ENCODE results near the gene VPS18. TPM values are rescaled to one million over a fixed set of nuclear protein-coding genes. Genes with fewer than 3 reads are reported as not detected.

Gene VPS18
- total and polyA plus RNA-seq, 2 experiments from 2014 or later = 15.8 to 32.7 TPM

DNA sequence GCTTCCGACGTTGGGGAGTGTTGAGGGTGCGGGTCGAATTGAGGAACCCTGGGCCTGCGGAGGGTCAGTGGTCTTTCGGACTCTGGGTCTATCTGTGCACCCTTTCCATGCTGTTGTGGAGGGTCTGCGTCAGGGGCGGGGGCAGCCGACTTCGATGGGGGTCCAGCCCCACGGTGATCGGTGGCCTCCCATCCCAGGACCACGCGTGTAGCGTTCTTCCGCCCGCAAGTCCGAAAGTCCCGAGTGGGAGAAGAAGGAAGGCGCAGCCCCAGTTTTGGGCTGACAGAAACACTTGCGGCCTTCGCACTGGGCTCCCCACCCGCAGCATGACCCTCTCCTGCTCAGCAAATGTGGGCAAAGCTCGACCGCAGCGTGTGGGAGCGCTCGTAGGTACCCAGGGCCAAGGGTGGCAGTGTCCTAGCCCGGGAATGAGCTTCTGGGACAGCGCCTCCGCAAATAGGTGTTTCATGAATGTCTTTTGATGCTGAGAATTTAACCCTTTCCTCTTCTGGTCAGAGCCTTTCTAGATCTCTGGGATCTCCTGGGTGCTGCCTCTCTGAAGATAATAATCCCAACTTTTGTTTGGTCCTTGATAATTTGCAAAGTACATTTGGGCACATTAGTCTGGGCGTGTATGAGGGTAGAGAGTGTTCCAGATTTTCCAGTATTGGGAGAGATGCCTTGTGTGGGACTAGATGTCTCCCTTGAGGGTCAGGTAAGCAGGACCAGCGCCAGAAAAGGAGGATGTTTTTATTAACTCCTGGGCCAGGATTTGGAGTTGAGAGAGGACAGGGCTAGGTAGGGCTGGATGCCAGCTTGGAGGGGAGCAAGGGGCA lies 32.6 kb downstream of the VPS18 start:
- Histone ChIP-seq H3K4me2 (ENCODE audit: unreplicated experiment) (no peak overlapping the region), H2AFZ (no peak overlapping the region), H3K9me2 (ENCODE audit: insufficient read depth) (no peaks in the 10 kb centered on the region), H3F3A (ENCODE audit: insufficient read depth) (no peaks in the 10 kb centered on the region), H3K4me3 (no peak overlapping the region), H3K27me3 (replicated peaks; ENCODE audit: insufficient read depth) (peaks cover 47% of the 10 kb centered on the region), H3K9ac (no peak overlapping the region), H4K20me1 (ENCODE audit: insufficient read depth) (no peaks in the 10 kb centered on the region), H3K9me3 (ENCODE audit: low read depth) (no peaks in the 10 kb centered on the region), H3K79me2 (ENCODE audit: insufficient read depth) (no peaks in the 10 kb centered on the region), H3K27ac (no peak overlapping the region), H3K4me1 (ENCODE audit: insufficient read depth) (peaks cover 15% of the 10 kb centered on the region), H3K36me3 (ENCODE audit: low read depth) (no peaks in the 10 kb centered on the region)
- in situ Hi-C loops (cut with MboI) = no loop called here
- peak; percentile 58 for TF ChIP-seq EZH2 (IDR thresholded peaks at IDR 0.05; ENCODE audit: insufficient read depth, poor library complexity, severe bottlenecking)
- TF ChIP-seq EZH2phosphoT487 (IDR thresholded peaks at IDR 0.05; ENCODE audit: insufficient read depth, low read depth) = peak; percentile 66; the same call in 1 of the 2 replicates
- DNase-seq = no peak
- 79 to 82% methylated on average over 29 to 33 of the region's 33 CpGs for WGBS, 2 experiments (ENCODE audit: low coverage in 1 of 2, low lambda C conversion rate in 2 of 2, missing lambda C conversion rate in 2 of 2)

DNA sequence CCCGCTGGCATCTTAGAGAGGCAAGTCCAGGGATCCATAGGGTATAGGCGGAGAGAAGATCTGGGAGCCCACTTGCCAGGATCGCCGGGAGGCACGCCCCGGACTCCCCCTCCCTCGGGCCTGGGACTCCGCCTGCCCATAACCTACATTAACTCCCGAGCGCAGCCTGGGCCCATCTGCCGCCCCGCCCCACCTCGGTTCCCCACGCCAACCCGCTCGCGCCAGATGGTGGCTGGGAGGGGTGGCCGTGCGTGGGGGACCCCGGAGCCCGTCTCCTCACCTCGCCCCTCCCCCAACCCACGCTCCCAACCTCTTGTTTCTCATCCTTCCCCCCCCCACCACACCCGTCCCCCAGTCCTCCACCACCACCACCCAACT lies 33.2 kb downstream of the VPS18 start:
- WGBS, 2 experiments (ENCODE audit: low coverage in 1 of 2, low lambda C conversion rate in 2 of 2, missing lambda C conversion rate in 2 of 2) = 13 to 20% methylated on average over 11 to 18 of the region's 24 CpGs
- H3K27me3 ChIP-seq (replicated peaks; ENCODE audit: insufficient read depth) = peaks cover 49% of the 10 kb centered on the region
- DNase-seq = no peak

DNA sequence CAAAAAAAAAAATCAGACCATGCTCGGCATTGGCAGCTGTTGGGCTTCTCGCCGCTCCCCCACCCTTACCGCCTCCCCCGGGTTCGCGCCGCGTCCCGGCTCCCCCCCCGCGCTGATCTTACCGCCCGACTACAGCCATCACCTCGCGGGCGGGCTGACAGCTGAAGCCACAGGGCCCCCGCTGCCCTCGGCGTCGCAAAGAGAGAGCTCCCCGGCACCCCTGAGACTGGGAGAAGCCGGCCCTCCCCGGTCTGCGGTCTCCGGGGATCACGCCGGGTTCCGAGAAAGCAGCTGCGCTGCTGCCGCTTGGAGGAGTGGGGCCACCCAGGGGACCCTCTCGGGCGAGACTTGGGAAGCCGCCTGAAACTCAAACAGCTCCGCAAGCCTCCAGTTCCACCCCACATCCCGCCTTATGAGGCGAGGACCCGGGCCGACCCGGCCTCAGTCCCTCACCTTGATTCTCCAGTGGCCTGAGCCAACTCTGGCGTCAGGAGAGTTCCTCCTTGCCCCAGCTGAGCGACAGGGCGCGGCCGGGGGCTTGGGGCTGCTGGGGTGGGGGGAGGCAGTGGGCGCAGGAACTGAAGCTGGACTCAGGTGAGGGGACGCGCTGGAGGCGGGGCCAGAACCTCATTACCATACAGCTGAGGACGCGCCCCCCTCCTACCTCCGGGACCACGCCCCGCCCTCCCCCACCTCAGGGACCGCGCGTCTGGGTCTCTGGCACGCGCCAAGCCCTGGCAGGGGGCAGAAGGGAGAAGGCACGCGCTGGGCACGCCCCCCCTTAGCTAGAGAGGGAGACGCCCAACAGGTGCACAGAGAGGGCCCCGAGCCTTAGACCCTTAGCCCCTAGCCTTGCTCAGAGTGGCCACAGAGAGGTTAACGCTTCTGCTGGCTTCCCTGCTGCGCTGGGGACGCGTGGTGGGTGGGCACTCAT lies 33.9 kb downstream of the VPS18 start:
- no peak for TF ChIP-seq EZH2 (IDR thresholded peaks at IDR 0.05; ENCODE audit: insufficient read depth, poor library complexity, severe bottlenecking)
- 0 out of 2 replicates have a peak, but pooled peaks have one; percentile 8 for TF ChIP-seq EZH2phosphoT487 (IDR thresholded peaks at IDR 0.05; ENCODE audit: insufficient read depth, low read depth)
- Histone ChIP-seq H2AFZ (peak overlapping the region; percentile 62; the same call in 1 of the 2 replicates), H3K9ac (no peak overlapping the region), H3K79me2 (ENCODE audit: insufficient read depth) (no peaks in the 10 kb centered on the region), H3K36me3 (ENCODE audit: low read depth) (no peaks in the 10 kb centered on the region), H3K9me2 (ENCODE audit: insufficient read depth) (no peaks in the 10 kb centered on the region), H3K4me2 (ENCODE audit: unreplicated experiment) (peak overlapping the region; percentile 81), H3F3A (ENCODE audit: insufficient read depth) (no peaks in the 10 kb centered on the region), H3K27me3 (replicated peaks; ENCODE audit: insufficient read depth) (peaks cover 49% of the 10 kb centered on the region), H3K4me3 (peak overlapping the region; percentile 60), H3K4me1 (ENCODE audit: insufficient read depth) (peaks cover 15% of the 10 kb centered on the region), H3K27ac (no peak overlapping the region), H4K20me1 (ENCODE audit: insufficient read depth) (no peaks in the 10 kb centered on the region), H3K9me3 (ENCODE audit: low read depth) (no peaks in the 10 kb centered on the region)
- WGBS, 2 experiments (ENCODE audit: low coverage in 1 of 2, low lambda C conversion rate in 2 of 2, missing lambda C conversion rate in 2 of 2) = 1 to 2% methylated on average over 39 to 67 of the region's 68 CpGs
- peak; percentile 24 for DNase-seq
- in situ Hi-C loops (cut with MboI) = no loop called here

More for the DNA sequence above, 33.2 kb downstream of the VPS18 start:
- Histone ChIP-seq H2AFZ (0 out of 2 replicates have a peak overlapping the region, but pooled peaks have one; percentile 62), H3K9me2 (ENCODE audit: insufficient read depth) (no peaks in the 10 kb centered on the region), H3K36me3 (ENCODE audit: low read depth) (no peaks in the 10 kb centered on the region), H3K27ac (no peak overlapping the region), H3K4me1 (ENCODE audit: insufficient read depth) (peaks cover 15% of the 10 kb centered on the region), H3K4me3 (peak overlapping the region; percentile 60), H3K9ac (no peak overlapping the region), H3K9me3 (ENCODE audit: low read depth) (no peaks in the 10 kb centered on the region), H3K4me2 (ENCODE audit: unreplicated experiment) (peak overlapping the region; percentile 73), H3K79me2 (ENCODE audit: insufficient read depth) (no peaks in the 10 kb centered on the region), H3F3A (ENCODE audit: insufficient read depth) (no peaks in the 10 kb centered on the region), H4K20me1 (ENCODE audit: insufficient read depth) (no peaks in the 10 kb centered on the region)
- in situ Hi-C loops (cut with MboI) = no loop called here
- TF ChIP-seq EZH2phosphoT487 (IDR thresholded peaks at IDR 0.05; ENCODE audit: insufficient read depth, low read depth) = no peak
- no peak for TF ChIP-seq EZH2 (IDR thresholded peaks at IDR 0.05; ENCODE audit: insufficient read depth, poor library complexity, severe bottlenecking)

Measured in GM23248 (cell line).